Activated T-cell treated with anti-CD3 and anti-CD28 coated beads for 48 hours (primary cell): Measurements from ENCODE around the gene INTS7.
"Not testable (repeated sequence)": the region's sequence is repeated elsewhere in the genome, so short reads cannot be mapped to it uniquely, and the experiment has no call there.

Source experiments
- DNase-seq: peaks from one replicate; pipeline ENCODE4 v3.0.0-alpha.2; 2020; ENCODE audit warnings: low read depth

The INTS7 gene

DNA sequence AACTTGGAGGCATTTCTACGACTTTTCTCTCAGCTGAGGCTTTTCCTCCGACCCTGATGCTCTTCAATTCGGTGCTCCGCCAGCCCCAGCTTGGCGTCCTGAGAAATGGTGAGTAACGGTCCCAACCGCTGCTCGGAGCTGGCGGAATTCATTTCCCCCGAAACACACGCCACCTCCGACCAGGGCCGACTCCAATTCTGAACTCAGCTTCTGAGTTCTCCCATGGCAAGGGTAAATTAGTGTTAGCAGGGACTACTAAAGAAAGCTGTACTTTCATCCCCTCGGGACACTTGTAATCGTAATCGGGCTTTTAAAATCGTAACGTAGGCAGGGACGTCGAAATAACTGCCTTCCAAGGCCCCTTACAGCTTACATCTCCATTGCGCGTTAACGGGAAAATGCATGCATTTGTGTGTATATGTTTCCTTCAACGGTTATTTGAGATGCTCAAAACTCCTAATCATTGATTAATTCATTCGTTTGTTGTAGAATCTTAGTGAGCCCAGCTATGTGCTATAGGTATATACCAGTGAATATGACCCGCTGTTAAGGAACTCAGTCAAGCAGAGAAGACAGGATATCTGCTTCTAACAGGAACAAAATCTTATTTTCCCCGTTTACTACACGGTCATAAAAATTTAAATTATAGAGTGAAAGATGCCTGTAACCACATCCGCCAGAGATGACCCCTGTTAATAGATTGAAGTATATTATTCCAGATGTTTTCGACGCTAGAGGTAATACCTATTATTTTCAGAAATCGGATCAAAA, 663 bp upstream of the INTS7 start:
- no peak for DNase-seq

DNA sequence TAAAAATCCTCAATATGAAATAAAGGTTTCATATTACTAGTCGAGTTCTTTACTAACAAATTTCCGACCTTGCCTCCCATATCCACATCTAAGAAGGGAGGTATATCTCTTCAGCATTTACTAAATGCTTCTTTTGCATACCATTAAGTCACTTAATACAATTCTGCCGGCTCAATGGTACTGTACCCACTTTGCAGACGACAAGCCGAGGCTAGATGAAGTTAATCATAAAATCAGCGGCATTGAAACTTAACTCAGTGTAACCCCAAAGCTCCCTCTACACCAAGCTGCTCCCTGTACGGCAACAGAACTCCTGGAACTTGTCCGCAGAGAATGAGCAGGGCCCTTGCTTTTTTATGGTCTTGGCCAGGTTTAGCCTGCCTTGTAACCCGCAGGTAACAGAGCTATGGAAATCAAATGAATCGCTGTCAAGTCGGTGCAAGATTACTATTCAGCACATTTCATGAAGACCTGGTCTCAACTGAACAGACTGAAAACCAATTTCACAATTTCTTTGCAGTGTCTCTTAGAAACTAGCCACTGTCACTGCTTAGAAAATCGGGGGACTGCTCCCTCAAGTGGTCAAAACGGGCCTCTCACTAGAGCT, 738 bp downstream of the INTS7 start:
- no peak for DNase-seq

DNA sequence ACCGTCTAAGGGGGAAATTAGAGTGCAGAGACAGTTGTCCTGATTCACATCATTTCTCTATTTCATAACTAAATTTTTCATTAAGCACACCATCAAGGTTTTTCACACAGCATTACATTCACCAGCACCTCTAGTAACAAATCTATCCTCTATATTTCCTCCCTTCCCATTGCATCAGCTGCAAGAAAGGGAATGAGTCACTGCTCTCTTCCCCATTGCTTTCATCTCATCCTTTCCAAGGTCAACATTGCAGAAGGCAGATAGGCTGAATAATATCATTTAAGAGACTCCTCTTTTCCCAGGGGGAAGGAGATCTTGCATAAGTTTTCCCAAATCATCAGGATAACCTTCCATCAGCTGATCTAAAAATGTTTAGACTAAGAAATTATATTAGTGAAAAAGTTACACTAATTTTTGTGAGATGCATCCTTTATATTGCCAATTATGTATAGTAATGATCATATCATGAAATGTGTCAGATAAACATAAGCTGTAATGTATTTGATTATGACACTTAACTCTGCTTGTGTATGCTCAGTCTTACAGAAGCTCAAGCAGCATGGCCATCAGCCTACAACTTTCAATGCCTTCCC, 4.3 kb downstream of the INTS7 start:
- no peak for DNase-seq

DNA sequence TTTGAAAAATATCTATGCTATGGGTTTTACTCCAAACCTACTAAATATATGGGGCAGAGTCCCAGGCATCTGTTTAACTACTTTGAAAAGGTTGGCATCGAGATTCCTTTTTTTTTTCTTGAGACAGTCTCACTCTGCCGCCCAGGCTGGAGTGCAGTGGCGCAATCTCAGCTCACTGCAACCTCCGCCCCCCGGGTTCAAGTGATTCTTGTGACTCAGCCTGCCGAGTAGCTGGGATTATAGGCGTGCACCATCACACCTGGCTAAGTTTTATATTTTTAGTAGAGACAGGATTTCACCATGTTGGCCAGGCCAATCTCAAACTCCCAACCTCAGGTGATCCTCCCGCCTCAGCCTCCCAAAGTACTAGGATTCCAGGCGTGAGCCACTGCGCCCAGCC, 7.6 kb downstream of the INTS7 start:
- not testable (repeated sequence) for DNase-seq

DNA sequence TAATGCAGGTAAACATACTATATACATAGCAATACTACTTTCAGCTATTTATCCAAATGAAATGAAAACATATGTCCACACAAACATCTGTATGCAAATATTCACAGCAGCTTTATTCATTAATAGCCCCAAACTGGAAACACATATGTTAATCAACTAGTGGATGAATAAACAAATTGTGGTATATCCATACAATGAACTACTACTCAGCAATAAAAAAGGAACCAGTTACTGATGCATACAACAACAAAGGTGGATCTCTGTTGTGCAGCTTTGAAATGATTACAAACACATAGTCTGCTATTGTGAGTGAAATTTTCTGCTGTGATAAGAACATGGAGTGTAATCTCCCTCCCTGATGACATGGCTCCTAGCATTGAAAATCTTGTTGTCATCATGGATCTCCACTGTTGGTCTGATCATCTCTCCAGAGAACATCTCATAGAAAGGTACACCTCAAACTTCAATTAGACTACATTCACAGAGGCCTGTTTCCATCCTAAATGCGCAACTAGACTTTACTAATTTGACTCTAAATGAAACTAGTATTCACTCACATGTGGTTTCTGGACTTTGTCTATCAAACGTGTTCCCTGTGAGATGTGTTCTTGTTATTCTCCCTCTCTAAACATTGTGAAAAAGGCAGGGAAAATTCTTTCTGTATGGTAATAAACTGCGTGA, 10.7 kb downstream of the INTS7 start:
- no peak for DNase-seq

DNA sequence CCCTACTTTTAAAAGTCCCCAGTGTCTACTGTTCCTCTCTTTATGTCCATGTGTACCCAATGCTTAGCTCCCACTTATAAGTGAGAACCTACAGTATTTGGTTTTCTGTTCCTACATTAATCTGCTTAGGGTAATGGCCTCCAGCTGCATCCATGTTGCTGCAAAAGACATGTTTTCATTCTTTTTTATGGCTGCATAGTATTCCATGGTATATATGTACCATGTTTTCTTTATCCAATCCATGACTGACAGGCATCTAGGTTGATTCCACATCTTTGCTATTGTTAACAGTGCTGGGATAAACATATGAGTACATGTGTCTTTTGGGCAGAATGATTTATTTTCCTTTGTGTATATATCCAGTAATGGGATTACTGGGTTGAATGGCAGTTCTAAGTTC, 12.4 kb downstream of the INTS7 start:
- DNase-seq: not testable (repeated sequence)

DNA sequence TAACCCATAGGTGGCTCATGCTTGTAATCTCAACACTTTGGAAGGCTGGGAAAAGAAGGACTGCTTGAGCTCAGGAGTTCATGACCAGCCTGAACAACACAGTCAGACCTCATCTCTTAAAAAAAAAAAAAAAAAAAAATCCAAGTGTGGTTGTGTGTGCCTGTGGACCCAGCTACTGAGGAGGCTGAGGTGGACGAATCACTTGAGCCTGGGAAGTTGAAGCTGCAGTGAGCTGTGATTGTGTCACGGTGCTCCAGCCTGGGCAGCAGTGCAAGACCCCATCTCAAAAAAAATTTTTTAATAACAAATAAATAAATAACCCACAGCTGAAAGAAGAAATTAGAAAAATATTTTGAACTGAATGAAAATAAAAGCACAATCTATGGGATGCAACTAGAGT, 13.8 kb downstream of the INTS7 start:
- DNase-seq: no peak

DNA sequence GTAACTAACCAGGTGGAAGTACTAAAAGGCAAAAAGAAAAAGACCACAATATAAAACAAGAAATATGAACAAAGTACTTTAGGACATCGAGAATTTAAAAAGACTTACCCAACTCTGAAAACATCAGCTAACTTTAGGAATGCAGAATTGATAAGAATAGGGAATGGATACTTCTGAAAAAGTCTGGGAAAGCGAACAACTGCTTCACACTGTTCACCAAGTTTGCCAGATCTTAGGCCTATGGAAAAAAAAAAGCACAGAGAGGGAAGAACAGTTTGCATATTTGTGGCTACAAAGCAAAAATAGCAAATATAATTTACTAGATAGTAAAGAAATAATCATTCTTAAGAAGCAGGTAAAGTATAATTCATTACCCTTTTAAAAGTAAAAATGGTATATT, 14.4 kb downstream of the INTS7 start:
- no peak for DNase-seq

DNA sequence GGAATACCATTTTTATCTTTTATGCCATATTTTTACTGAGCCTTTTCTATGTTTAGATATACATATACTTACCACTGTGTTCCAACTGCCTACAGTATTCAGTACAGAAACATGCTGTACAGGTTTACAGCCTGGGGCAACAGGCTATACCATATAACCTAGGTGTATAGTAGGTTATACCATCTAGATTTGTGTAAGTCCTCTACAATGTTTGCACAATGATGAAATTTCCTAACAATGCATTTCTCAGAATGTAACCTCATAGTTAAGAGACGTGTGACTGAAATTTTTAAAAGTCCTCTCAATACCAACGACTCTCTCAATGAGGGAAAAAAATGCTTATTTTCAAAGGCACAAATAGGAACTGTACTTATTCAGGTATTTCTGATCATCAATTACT, 21.7 kb downstream of the INTS7 start:
- DNase-seq: no peak

DNA sequence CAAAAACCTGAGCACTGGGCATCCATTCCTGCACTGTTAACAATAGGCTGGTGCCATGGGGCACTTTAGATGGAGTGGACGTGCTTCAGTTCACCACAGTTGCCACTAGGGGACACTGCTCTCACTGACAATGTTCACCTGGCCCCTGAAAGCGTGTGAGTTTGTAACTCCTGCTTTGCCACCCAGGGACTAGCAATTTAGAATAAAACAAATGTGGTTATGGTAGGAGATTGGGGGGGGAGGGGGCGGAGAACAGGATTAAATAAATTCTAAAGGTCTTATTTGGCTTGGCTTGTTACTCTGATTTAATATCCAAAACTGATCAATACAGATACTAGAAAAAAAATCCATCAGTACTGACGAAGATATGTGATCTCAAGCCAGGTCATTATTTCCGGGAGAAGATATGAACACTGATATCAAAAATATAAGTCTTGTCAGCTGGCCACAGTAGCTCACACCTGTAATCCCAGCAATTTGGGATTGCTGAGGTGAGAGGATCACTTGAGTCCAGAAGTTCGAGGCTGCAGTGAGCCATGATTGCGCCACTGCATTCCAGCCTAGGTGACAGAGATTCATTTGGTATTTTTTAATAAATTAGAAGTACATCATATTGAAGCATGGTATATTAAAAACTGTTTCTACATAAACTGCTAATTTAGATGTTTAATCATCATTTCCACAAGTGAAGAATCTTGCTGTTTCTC, 23.2 kb downstream of the INTS7 start:
- DNase-seq: peak; percentile 56

DNA sequence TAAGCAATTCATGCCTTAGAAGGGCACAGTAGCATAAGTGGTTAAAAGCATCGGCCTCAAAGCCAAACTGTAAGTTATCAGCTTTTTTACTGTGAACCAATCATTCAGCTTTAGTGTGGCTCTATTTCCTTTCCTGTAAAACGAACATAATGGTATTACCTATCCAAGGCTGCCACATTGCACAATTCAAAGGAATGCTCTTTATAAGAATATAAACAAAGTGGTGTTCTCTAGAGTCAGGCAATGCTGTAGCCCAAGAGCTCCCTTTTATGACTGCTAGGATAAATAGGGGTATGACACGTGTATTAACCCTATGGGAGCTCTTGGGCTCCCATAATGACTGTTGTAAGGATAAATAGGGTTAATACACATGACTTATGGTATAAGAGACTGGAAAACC, 25.4 kb downstream of the INTS7 start:
- DNase-seq: no peak

DNA sequence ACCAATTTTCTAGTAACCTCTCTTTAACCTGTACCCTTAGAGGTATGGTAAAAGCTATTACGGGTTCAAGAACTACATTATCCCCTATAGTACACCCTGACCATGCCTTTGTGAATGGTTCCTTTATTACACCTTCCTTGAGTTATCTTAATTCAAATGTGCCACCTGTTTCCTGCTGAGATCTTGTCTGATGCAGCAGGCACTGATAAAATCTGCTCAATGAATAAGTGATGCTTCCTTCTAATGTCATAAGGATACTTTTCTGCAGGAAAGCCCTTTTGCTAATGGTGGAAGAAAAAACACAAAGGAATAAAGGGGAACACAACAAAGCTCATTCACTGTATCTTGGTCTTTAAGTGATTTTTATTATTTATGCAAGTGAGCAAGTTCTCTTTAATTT, 25.8 kb downstream of the INTS7 start:
- DNase-seq: no peak

DNA sequence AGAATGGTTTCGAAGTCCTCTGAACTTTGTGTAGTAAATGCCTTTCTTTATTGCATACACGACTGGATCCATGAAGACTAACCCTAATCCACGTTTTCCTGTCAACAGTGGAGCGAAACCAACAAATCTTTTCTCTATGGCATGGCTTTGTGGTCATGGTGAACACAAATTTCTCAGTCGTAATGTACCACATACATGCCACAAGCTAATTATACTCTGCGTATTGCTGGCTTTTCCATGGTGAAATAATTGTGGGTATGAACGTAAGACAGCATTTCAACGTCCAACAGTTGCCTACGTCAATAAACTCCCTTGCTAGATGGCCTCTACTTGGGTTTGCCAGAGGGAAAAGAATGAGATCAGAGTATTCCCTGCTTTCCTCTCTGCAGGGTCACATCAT, 27.5 kb downstream of the INTS7 start:
- no peak for DNase-seq

DNA sequence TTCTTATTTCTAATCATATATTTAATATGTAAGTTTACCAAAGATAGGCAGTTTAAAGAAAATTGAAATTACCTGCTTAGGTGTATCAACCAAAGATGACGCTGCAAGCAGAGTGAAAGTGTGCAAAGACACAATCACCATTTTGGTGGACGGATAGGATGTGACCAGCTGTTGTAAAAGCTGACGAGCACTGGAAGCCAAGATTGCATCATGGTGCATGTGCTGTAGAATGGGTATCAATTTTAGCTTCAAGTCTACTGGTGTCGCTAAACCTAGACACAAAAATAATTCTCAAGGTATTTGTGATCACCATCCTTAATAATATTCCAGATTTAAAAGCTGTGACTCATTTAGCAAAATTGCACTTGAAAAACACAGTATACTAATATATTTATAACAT, 28.2 kb downstream of the INTS7 start:
- no peak for DNase-seq

DNA sequence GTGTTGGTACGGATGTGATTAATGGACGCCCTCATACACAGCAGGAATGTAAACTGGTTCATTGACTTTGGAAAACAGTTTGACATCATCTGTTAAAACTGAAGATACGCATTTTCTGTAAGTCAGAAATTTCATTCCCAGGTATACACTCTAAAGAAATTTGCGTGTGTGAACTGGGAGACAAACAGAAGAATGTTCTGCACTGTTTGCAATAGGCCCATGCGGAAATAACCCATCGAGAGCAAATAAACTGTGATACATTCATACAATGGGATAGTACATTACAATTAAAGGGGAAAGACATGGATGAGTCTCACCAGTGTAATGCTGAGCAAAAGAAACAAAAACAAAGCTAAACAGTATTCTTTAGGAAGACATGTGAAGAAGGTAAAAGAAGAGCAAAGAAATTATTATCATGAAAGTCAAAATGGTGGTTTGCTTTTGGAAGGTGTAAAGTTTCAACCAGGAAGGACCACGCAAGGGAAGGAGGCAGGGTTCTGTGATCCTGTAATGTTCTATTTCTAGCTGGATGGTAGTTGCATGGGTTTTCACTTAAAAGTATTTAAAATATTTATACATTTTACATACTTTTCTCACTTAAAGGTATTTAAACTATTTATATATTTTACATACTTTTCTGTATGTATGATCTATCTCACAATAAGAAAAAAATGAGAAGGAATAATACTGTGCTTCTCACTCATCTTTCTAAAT, 30.3 kb downstream of the INTS7 start:
- DNase-seq: no peak

DNA sequence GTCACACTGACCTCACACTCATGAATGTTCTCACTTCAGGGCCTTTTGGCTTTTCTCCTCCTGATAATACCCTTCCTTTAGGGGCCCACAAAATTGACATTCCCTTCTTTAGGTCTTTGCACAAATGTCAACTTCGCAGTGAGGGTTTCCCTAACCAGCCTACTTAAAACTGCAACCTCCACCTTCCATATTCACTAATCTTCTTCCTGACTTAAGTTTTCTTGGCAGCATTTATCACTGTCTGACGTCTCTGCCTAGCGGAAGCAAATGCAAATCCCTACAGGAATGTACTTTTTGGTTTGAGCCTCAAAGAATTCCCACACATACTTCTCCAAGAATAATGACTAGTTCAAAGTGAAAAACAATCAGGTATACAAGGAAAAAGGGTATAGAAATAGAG, 32.8 kb downstream of the INTS7 start:
- DNase-seq: no peak

DNA sequence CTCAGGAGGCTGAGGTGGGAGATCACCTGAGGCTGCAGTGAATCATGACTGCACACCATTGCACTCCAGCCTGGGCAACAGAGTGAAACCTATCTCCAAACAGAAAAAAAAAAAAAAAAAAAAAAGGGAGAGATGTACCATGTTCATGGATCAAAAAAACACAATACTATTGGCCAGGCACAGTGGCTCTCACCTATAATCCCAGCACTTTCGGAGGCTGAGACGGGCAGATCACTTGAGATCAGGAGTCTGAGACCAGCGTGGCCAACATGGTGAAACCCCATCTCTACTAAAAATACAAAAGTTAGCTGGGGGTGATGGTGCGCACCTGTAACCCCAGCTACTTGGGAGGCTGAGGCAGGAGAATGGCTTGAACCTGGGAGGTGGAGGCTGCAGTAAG, 37.9 kb downstream of the INTS7 start:
- not testable (repeated sequence) for DNase-seq

DNA sequence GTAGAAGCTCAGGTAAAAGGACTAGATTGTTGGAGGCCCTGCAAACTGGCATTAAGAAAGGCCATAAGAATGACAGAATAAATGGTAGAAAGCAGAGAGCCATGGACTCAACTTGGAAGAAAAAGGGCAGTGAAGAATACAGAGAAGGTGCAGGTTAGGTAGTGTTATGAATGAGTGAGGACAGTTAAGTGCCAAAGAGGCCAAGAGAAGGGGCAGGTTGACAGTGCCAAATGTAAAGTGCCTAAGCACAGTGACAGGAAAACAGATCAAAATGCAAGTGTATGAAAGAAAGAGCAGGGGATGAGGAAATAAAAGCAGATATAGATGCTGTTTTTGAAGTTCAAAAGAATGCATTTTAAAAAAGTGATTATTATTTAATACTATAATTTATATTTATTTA, 43.7 kb downstream of the INTS7 start:
- no peak for DNase-seq

DNA sequence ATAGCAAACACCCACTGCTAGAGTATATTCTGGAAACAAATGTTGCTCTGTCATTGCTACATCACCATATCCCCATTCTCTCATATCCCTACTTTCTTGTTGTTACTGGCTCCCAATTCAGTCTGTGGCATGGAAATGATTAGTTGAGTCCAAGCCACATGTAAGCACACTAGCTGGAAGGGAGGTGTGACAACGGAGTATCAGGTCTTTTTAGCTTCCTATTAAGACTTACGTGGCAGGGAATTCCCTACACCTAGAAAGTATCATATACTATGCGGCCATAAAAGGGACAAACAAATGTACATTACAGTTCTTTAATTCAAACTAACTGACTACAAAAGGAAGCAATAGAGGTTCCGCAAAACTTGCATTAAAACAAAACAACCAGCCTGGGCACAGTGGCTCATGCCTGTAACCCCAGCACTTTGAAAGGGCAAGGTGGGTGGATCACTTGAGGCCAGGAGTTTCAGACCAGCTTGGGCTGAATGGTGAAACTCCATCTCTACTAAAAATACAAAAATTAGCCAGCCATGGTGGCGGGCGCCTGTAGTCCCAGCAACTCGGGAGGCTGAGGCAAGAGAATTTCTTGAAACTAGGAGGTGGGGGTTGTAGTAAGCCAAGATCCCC, 48.6 kb downstream of the INTS7 start:
- no peak for DNase-seq

DNA sequence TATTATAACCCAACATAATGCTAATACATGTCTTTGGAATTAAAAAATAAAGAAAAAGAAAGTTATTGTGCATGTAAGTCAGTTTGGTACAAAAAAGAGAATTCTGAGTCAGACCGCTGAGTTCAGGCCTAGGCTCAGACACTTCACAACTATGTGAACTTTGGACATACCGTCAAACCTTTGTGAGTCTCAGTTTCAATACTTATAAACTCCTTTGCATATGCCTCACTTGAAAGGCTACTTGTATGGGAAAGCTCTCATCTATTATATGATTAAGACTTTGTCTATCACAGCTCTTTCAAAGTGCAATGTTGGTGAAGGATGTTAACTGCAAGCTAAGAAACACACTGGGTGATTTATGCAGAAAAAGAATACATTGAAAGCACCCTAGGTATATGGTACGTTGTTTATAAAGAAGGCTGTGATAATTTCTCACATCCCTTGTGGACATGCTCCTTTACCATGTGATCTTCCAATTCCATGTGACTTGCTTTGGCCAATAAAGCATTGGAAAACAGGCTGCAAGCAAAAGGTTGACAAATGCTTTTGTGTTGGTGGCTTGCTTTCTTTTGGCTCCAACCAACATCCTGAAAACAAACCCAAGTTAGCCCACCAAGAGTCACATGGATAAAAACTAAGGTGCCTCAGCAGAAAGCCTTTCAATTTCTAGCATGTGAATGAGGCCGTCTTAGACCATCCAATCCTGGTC, 49.6 kb downstream of the INTS7 start:
- no peak for DNase-seq

DNA sequence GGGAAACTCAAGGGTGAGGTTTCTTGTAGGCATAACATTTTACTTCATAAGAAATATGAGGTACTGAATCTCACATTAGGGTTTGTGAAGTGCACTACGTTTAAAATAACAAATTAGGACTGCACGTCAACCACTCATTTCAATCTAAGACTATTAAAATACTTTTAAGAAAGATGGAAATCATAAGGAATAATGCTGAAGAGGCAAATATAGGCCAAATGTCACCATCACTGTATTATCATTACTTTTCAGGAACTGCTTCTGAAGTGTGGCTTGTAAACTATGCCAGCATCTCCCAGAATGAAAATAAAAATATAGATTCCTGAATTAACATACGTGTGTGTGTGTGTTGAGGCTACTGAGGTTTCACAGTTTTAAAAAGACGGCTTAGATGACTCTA, 56.8 kb downstream of the INTS7 start:
- DNase-seq: no peak
